Loucy (cell line): ENCODE data around the gene PEBP1.

ENCODE experiments used
- EZH2phosphoT487 ChIP-seq: fragments of 200-600 bp; IDR thresholded peaks from 2 replicates; pipeline ENCODE4 v1.6.1; 2018; ENCODE audit warnings: antibody characterized with exemption, mild to moderate bottlenecking, moderate library complexity, borderline replicate concordance
- TF ChIP-seq, protein P1 (sequence below): fragments of 200-600 bp; sonication (generic); conservative IDR thresholded peaks from 2 replicates; pipeline ENCODE4 v1.5.1; 2014; ENCODE audit warnings: mild to moderate bottlenecking, antibody characterized with exemption, low read length

- TF ChIP-seq, protein P1, sequence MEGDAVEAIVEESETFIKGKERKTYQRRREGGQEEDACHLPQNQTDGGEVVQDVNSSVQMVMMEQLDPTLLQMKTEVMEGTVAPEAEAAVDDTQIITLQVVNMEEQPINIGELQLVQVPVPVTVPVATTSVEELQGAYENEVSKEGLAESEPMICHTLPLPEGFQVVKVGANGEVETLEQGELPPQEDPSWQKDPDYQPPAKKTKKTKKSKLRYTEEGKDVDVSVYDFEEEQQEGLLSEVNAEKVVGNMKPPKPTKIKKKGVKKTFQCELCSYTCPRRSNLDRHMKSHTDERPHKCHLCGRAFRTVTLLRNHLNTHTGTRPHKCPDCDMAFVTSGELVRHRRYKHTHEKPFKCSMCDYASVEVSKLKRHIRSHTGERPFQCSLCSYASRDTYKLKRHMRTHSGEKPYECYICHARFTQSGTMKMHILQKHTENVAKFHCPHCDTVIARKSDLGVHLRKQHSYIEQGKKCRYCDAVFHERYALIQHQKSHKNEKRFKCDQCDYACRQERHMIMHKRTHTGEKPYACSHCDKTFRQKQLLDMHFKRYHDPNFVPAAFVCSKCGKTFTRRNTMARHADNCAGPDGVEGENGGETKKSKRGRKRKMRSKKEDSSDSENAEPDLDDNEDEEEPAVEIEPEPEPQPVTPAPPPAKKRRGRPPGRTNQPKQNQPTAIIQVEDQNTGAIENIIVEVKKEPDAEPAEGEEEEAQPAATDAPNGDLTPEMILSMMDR: no peak
- TF ChIP-seq EZH2phosphoT487: no peak
Measured at GRCh38 chr12:118098911-118099671, 36.8 kb upstream of the PEBP1 start.
